ENCODE measurements around the gene CNOT9. TPM values are rescaled to one million over a fixed set of nuclear protein-coding genes. Genes with fewer than 3 reads are reported as not detected.

CNOT9 gene
- total RNA-seq, 1 experiment from 2014 or later = 73.0 TPM

DNA sequence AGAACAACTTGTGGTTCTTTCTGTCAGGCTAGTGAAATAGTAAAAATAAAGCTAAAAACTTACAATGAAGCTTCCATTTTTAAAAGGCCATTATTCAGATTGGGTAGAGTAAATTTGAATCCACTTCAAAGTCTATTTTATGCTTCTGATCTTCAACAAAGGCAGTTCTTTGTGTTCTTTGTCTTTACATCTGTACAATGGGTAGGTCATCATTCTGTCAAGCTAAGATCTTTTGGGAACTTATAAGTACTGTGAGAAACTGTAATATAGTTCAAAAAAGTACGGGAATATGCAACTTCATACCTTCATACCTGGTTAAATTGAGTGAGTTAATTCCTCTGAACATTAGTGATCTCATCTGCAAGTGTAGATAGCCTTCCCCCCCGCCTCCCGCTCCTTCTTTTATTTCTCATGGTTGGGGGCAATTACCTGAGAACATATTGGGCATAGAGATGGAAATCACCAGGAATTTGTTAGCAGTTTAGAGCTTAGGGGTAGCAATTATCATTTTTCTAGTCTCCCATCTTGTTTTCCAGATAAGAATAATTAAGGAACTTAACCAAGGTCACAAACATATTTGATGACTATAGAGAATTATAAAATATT, 9.7 kb downstream of the CNOT9 start:
- BruUV-seq (replicated peaks) = no TSS peak
- TF ChIP-seq TCF7L2 (IDR thresholded peaks at IDR 0.05; ENCODE audit: low read depth, low read length) (no peak), REST (IDR thresholded peaks at IDR 0.05; ENCODE audit: insufficient read depth in 1 of 2, low read depth in 2 of 2, low read length in 1 of 2) (no peak), SIN3A (IDR thresholded peaks at IDR 0.05; ENCODE audit: borderline replicate concordance, insufficient read depth, low read depth, low read length) (no peak), POLR2AphosphoS5 (IDR thresholded peaks at IDR 0.05; ENCODE audit: low read depth, low read length) (no peak)
- TF ChIP-seq, protein P1, sequence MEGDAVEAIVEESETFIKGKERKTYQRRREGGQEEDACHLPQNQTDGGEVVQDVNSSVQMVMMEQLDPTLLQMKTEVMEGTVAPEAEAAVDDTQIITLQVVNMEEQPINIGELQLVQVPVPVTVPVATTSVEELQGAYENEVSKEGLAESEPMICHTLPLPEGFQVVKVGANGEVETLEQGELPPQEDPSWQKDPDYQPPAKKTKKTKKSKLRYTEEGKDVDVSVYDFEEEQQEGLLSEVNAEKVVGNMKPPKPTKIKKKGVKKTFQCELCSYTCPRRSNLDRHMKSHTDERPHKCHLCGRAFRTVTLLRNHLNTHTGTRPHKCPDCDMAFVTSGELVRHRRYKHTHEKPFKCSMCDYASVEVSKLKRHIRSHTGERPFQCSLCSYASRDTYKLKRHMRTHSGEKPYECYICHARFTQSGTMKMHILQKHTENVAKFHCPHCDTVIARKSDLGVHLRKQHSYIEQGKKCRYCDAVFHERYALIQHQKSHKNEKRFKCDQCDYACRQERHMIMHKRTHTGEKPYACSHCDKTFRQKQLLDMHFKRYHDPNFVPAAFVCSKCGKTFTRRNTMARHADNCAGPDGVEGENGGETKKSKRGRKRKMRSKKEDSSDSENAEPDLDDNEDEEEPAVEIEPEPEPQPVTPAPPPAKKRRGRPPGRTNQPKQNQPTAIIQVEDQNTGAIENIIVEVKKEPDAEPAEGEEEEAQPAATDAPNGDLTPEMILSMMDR (IDR thresholded peaks at IDR 0.05) = no peak
- H3K4me3 ChIP-seq (ENCODE audit: low read depth in 2 of 2, low read length in 2 of 2) = no peak overlapping the region
- ChIA-PET CTCF (no interaction called here), POLR2A (no interaction called here)
- no peak overlapping the region for H3K27ac ChIP-seq (ENCODE audit: low read length)
- H3K9me3 ChIP-seq (ENCODE audit: control insufficient read depth, insufficient read depth, low read depth, low read length) = no peaks in the 10 kb centered on the region
- no peak for DNase-seq (ENCODE audit: low read depth, low spot score)
- no peak for ATAC-seq
- H3K4me1 ChIP-seq (ENCODE audit: control insufficient read depth, insufficient read depth, low read length) = no peaks in the 10 kb centered on the region
- peaks cover 9% of the 10 kb centered on the region; the same call in 1 of the 2 replicates for H3K36me3 ChIP-seq (ENCODE audit: control insufficient read depth, insufficient read depth, low read length)
- H3K27me3 ChIP-seq (ENCODE audit: control insufficient read depth, insufficient read depth, low read length) = no peaks in the 10 kb centered on the region
- intact Hi-C loops (cut with micrococcal nuclease; ENCODE audit: unreplicated experiment) = no loop called here
- in situ Hi-C loops (cut with HindIII; ENCODE audit: low pct_unique_long_range_greater_than_20kb, low sequenced_read_pairs) = no loop called here

DNA sequence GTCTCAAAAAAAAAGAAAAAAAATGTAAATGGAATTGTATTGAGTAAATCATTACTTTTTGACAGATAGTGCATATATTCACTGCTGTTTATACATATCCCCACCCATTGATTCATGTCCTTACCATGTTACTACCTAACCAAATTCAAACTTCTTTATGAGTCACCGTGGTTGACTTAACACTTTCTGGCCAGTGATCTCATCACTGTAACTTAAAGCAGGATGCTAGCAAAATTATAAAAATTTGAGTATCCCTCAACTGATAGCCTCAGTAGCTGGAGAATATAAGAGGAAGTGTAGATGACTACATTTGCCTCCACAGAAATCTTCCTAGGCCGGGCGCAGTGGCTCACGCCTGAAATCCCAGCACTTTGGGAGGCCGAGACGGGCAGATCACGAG, 13.4 kb downstream of the CNOT9 start:
- ATAC-seq (no peak), DNase-seq (ENCODE audit: low read depth, low spot score) (no peak)
- POLR2A ChIA-PET = no interaction called here
- intact Hi-C loops (cut with micrococcal nuclease; ENCODE audit: unreplicated experiment) (no loop called here), in situ Hi-C loops (cut with HindIII; ENCODE audit: low pct_unique_long_range_greater_than_20kb, low sequenced_read_pairs) (no loop called here)
- CTCF ChIA-PET = no interaction called here
- no peak overlapping the region for H3K27ac ChIP-seq (ENCODE audit: low read length)
- H3K4me1 ChIP-seq (ENCODE audit: control insufficient read depth, insufficient read depth, low read length) = no peaks in the 10 kb centered on the region
- TF ChIP-seq, protein P1 (IDR thresholded peaks at IDR 0.05) = no peak
- TF ChIP-seq SIN3A (IDR thresholded peaks at IDR 0.05; ENCODE audit: borderline replicate concordance, insufficient read depth, low read depth, low read length) = no peak
- TF ChIP-seq POLR2AphosphoS5 (IDR thresholded peaks at IDR 0.05; ENCODE audit: low read depth, low read length) = no peak
- TF ChIP-seq REST (IDR thresholded peaks at IDR 0.05; ENCODE audit: insufficient read depth in 1 of 2, low read depth in 2 of 2, low read length in 1 of 2) = no peak
- TF ChIP-seq TCF7L2 (IDR thresholded peaks at IDR 0.05; ENCODE audit: low read depth, low read length) = no peak
- no peaks in the 10 kb centered on the region for H3K9me3 ChIP-seq (ENCODE audit: control insufficient read depth, insufficient read depth, low read depth, low read length)
- H3K36me3 ChIP-seq (ENCODE audit: control insufficient read depth, insufficient read depth, low read length) = peaks cover 18% of the 10 kb centered on the region; the same call in 1 of the 2 replicates
- BruUV-seq (replicated peaks) = no TSS peak
- no peaks in the 10 kb centered on the region for H3K27me3 ChIP-seq (ENCODE audit: control insufficient read depth, insufficient read depth, low read length)
- H3K4me3 ChIP-seq (ENCODE audit: low read depth in 2 of 2, low read length in 2 of 2) = no peak overlapping the region

Measured in Panc1 (cell line).